Measurements from ENCODE around the gene AMACR.
"Not testable (repeated sequence)": the region's sequence is repeated elsewhere in the genome, so short reads cannot be mapped to it uniquely, and the experiment has no call there.

The AMACR gene

DNA sequence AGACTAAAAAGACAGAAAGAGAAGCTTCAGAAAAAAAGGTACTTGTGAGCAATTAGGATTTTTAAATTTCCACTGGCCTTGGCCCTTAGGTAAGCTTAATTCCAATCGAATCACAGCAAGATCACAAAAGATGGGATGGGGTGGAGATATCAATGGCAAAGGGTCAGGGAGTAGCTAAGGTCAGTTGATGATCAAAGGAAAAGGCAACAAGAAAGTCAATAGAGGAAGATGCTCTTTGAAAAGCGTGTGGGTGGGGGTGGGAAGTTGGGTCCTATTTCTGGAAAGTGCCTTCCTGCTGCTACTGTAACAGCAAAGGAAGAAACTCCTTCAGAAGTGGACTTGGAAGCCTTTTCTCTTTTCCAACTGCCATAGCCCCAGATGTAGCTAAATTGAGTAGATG, 27.9 kb upstream of the AMACR start:
- DNase-seq, result no peak

DNA sequence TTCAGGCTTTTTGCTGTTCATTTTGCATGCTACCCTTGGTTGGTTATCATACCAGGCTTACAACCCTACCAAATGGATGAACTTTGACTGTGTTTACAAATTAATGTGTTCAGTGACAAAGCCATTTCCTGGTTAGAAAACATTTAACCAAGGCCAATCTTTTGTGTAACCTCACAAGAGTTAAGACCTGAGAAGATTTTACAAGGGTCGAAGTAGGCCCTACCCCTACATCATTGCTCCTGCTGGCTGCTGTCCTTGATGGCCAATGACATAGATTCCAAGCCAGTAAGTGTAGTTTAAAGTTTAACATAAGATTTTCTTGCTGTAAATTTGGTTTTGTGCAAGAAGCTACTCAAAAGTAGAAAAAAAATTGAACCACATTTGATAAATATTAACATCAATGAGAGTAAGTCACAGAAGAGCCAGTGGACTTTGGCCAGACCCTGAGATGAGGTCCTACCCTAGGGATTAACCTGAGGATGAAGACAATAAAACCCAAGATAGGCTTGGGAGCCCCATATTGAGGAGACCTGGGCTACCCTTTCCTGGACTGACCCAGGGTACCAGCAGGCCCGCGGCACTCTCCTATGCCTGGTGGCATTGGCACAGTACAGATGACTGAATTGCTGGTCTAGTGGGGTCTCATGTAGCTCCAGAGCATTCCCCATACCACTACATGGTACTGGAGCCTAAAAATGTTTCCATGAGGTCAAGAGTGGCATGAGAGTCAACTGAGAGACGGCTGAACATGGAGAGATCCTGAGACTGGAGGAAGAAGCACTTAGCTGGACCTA, 26.9 kb upstream of the AMACR start:
- no peak for DNase-seq

- no peak for DNase-seq
Measured at GRCh38 chr5:34031966-34032365, 24.1 kb upstream of the AMACR start.

DNA sequence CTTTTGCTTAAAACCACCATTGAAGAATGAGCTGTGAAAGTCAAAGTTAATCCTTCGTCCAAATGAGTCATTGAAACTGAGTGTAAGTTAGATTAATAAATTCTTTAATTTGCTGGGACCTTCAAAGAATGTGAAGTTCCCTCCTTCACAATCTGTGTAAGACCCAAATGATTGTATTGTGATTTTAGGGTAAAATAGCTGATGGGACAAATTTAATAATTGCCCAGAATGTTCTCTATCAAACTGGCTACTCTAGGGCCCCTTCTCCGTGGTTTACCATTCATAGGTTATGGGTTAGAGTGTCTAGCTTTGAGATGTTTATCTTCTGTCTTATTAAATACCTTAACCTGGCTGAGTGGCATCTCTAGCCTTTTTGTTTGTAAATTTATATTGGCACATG, 23.3 kb upstream of the AMACR start:
- no peak for DNase-seq

DNA sequence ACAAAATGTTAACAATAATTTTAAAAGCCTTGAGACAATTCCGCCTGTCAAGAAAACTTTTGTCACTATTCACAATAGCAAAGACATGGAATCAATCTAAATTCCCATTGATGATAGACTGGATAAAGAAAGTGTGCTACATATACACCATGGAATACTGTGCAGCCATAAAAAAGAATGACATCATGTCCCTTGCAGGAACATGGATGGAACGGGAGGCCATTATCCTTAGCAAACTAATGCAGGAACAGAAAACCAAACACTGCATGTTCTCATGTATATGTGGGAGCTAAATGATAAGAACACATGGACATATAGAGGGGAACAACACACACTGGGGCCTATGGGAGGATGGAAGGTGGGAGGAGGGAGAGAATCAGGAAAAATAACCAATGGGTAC, 22.7 kb upstream of the AMACR start:
- not testable (repeated sequence) for DNase-seq

DNA sequence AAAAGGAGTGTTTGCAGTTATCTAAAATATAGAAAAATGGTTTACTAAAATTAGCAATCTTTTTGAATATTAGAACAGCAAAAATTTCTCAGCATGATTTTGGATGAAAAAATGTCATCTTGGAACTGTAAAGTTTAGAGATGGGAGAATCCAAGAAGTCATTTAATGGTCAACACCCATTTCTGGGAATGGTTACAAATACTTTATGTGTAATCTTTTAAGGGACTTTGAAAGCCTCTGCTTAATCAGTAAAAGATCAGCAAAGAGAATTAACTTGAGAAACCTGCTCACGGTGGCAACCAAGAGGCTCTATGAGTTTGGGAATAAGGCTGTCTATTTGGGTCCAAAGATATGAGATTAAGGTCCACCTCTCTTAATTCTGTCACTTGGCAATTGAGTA, 22.2 kb upstream of the AMACR start:
- no peak for DNase-seq

GRCh38 chr5:34028349-34028748, 20.5 kb upstream of the AMACR start:
- no peak for DNase-seq

DNA sequence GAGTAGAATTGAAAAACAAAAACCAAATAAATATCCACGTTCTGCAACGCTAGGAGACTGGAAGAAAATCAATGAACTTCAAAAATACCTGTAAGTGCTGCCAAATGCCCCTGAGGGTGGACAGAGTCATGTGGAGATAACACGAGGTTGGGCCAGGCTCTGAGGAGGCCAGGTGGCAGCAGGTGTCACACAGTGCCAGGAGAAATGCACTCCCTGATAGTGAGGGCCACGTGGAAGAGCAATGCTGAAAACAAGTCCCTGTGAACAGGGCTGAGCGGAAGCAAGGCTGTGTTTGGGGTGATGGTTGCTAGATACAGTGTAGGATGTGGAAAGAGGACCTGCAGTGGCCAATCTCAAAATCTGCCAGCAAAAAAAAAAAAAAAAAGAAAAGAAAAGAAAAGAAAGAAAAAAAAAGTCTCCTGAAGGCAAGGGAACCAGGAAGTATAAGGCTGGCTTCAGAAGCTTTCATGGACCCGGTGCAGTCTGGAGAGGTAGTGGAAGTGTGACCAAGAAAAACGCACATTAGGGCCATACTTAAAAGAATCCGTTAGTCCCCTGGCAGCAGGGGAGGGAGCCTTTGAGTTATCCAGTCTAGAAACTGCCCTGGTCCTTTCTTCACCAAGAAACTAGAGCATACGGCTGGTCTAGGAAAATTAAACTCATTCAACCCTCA, 18.4 kb upstream of the AMACR start:
- no peak for DNase-seq

DNA sequence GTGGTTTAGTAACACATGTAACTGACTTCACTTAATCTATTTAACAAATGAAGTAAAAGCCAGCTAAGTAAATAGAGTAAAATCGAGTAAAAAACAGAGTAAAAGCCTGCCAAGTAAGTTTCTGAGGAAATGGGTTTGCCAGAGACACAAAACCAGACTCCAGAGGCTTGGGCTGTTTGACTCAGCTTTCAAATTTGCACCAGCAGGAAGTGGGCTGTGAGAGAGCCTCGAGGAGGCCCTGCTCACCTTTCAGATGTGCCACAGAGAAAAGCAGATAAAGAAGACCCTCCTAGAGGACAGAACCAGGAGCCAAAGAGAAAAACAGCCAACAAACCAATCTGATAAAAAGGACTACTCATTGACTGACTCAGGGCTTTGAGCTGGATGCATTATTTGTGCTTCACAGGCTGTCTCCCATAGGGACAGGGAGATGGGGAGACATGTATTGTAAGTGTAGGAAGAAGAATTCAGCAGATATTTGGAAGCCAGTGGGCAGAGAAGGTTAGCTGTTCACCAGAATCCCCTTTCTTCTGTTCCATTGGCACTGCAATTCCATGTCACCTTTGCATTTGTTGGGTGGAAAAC, 14.4 kb upstream of the AMACR start:
- no peak for DNase-seq

DNA sequence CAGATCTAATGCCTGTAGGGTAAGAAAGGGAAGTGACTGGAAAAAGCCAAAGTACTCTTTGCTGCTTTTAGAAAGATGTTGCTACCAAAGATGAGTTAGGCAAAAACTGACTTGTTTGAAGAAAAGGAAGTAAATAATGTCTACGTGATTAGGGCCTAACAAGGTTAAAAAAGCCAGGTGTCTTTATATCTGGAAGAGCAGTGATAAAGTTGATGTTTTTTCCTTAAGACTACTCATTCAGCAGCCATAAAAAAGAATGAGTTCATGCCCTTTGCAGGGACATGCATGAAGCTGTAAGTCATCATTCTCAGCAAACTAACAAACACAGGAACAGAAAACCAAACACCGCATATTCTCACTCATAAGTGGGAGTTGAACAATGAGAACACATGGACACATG, 13.5 kb upstream of the AMACR start:
- DNase-seq, result no peak

- no peak for DNase-seq
Measured at GRCh38 chr5:34020726-34021125, 12.9 kb upstream of the AMACR start.

DNA sequence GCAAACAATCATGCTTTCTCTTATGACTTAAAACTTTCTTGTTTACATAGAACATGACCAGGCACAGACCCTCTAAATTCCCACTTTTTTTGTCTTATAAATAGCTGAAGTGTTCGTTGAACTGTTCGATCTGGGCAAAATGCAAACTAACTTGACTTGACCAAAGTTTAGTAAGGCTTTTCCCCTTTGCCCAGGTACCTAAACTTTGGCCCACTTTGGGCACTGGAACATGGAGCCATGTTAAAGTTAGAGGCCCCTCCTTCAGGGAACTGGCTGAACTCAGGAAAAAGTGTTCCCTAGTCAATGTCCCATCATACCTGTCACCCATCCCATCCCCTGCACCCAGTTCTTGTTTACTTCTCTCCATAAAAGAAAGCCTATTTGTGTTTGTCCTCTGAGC, 9.4 kb upstream of the AMACR start:
- DNase-seq, result no peak

GRCh38 chr5:34016750-34017149, 8.9 kb upstream of the AMACR start:
- no peak for DNase-seq

- no peak for DNase-seq
Measured at GRCh38 chr5:34016222-34016621, 8.4 kb upstream of the AMACR start.

- DNase-seq, result no peak
Measured at GRCh38 chr5:34015120-34015822, 7.4 kb upstream of the AMACR start.

- DNase-seq, result no peak
Measured at GRCh38 chr5:34014626-34015025, 6.8 kb upstream of the AMACR start.

DNA sequence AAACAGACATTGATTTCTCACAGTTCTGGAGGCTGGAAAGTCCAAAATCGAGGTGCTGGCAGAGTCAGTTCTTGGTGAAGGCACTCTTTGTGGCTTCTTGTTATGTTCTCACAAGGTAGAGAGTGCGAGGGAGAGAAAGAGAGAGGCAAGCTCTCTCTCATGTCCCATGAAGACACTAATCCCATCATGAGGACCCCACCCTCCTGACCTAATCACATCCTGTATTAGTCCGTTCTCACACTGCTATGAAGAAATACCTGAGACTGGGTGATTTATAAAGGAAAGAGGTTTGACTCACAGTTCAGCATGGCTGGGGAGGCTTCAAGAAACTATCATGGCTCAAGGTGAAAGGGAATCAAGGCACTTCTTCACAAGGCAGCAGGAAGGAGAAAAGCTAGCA, 5.7 kb upstream of the AMACR start:
- DNase-seq, result no peak

DNA sequence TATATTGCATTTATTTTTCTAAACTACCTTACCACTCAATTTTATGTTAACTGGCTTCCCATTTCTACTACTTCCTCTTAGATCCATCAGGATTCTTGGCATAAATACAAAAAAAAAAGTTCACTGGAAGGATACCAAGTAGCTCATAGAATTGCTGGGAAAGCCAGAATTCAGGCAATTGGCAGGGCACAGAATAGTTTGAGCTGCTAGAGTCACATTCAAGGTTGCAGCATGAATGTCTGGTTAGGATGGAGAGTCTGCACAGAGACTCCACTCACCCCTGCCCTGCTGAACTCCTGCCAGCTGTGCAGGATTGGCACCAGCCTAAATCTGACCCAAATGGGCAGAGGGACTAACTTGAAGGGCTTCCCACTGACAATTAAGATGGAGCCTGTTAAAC, 4.9 kb upstream of the AMACR start:
- DNase-seq, result no peak

GRCh38 chr5:34011536-34011935, 3.7 kb upstream of the AMACR start:
- DNase-seq, result no peak

DNA sequence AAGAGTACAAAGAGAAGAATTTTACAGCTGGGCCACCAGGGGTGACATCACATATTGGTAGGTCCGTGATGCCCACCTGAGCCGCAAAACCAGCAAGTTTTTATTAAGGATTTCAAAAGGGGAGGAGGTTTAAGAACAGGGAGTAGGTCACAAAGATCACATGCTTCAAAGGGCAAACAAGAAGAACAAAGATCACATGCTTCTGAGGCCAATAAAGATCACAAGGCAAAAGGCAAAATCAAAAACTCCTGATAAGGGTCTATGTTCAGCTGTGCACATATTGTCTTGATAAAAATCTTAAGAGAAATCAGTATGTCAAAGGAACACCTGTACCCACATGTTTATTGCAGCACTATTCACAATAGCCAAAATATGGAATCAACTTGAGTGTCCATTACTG, 2.3 kb upstream of the AMACR start:
- not testable (repeated sequence) for DNase-seq

DNA sequence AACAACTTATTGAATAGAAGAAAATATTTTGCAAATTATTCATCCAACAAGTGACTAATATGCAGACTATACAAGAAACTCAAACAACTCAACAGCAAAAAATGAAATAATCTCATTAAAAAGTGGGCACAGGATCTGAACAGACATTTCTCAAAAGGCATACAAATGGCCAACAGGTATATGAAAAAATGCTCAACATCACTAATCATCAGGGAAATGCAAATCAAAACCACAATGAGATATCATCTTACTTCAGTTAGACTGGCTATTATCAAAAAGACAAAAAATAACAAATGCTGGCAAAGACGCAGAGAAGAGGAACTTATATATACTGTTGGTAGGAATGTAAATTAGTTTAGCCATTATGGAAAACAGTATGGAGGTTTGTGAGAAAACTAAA, 1.8 kb upstream of the AMACR start:
- DNase-seq, result no peak

DNA sequence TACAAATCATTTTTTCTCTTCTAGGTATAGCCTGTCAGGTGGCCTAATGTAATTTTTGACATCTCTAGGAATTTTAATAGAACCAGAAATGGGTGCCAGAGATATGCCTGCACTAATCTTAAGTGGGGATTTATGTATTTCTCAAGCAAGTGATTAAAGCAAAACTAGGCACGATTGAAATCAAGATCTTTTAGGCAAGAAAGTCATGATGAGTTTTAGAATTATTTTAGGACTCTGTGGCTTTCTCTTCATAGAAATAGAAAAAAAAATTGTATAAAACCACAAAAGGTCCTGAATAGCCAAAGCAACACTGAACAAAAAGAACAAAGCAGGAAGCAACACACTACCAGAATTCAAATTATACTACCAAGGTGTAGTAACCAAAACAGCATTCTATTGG, 952 bp upstream of the AMACR start:
- DNase-seq, result no peak

- DNase-seq, result no peak
Measured at GRCh38 chr5:34007201-34007620, 639 bp downstream of the AMACR start.

GRCh38 chr5:34005681-34006080, 2.2 kb downstream of the AMACR start:
- no peak for DNase-seq

All from DMS 273 treated with DMSO at 0.1 percent for 48 hours (cell line).